Esophagus squamous epithelium (tissue), 4 donors: ENCODE data around the gene OXCT1.

ENCODE experiments used
- CTCF ChIP-seq, 6 experiments: fragments of 450-650 bp in 4 of 6; fragments of 200-600 bp in 2 of 6; sonication (generic) in 2 of 6; IDR thresholded peaks; one replicate each; pipeline ENCODE4 v1.5.1; 2016 to 2019; ENCODE audit warnings: antibody characterized with exemption in 6 of 6, mild to moderate bottlenecking in 4 of 6, moderate library complexity in 4 of 6
- POLR2A ChIP-seq, 4 donors: fragments of 450-650 bp; IDR thresholded peaks; one replicate each; pipeline ENCODE4 v1.6.1; 2017; ENCODE audit warnings: antibody characterized with exemption in 4 of 4, mild to moderate bottlenecking in 4 of 4, moderate library complexity in 3 of 4

GRCh38 chr5:41681840-41682239 lies 188.4 kb downstream of the OXCT1 start:
- TF ChIP-seq POLR2A (IDR thresholded peaks at IDR 0.05): no peak
- no peak for TF ChIP-seq CTCF (IDR thresholded peaks at IDR 0.05)
